Right renal pelvis (tissue), 4 donors: ENCODE measurements around the gene LIMA1. TPM values are rescaled to one million over a fixed set of nuclear protein-coding genes. Genes with fewer than 3 reads are reported as not detected.
"Not testable (repeated sequence)": the region's sequence is repeated elsewhere in the genome, so short reads cannot be mapped to it uniquely, and the experiment has no call there.

Experiments used
- DNase-seq, 4 donors: peaks; one replicate each; pipeline ENCODE4 v3.0.0-alpha.2; 2013; ENCODE audit warnings: low read depth in 4 of 4, low spot score in 3 of 4, missing footprints in 1 of 4
- polyA plus RNA-seq, 4 donors: library from polyadenylated mRNA; unstranded; fragments of 120-200 nt; gene quantifications; one replicate each; pipeline ENCODE4 v1.2.1, GENCODE V29; 2013; ENCODE audit not compliant: insufficient read length in 4 of 4

Gene LIMA1
- polyA plus RNA-seq: 100 to 1,000 TPM in 1 of 4 donors, 10 to 100 TPM in 3; 77.5 to 107 (median 93.1) TPM

DNA sequence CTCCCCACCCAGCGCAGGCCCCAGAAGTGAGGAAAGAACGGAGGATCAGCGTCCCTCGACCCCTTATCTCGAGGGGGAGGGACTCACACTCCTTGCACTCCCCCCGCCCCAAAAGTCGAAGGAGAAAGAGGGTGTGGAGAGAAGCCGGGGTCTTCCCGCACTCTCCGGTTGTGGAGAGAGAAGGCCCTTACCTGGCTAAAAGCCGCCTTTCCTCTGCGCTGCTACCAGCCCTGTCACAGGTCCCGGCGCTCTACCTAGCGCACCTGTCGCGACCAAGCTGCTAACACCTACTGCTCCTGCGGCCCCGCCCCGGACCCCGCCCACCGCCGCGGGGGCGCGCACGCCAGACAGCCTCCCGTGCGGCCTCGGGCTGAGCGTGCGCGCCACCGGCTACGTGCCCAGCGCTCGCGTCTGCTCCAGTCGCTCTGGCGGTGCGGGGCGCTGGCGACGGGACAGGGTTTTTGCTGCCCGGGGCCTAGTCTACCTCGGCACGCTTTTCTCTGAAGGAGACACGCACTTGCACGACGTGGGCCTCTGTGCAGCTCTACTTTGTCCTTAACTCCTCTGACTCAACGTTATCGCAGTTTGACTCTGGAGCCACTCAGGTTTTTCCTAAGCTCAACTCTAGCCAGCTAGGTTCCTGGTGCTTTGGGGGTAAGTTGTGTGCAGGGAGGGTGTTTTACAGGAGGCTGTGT, at the start of gene LIMA1:
Gene LIMA1 (minus strand): TSS at position 292 of the 695 bp plus-strand sequence. CDS start 34,769 bp downstream, outside the sequence.
- DNase-seq: peak; percentile 82 to 83 (median 83)

DNA sequence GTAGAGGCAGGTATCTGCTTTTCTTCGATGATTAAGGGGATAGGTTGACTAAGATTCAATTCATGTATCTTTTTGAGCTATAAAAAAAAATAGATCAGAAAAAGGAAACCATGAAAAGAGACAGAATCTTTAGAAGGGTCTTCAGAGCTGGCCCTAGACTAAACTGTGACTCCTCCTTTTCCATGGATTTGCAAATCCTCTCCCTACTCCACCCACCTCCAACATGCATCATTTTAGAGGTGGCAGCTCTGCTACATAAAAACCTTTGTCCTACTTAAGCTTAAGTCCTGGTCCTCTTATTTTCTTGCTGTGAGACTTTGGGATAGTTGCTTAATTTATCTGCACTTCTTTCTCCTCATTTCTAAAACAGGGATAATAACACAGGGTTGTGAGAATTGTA, 48.4 kb upstream of the LIMA1 start:
- no peak for DNase-seq

DNA sequence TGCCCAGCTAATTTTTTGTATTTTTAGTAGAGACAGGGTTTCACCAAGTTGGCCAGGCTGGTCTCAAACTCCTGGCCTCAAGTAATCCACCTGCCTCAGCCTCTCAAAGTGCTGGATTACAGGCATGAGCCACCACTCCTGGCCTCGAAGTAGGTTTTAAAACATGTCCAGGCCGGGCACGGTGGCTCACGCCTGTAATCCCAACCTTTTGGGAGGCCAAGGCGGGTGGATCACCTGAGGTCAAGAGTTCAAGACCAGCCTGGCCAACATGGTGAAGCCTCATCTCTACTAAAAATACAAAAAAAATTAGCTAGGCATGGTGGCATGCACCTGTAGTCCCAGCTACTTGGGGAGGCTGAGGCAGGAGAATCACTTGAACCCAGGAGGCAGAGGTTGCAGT, 45.3 kb upstream of the LIMA1 start:
- not testable (repeated sequence) for DNase-seq

DNA sequence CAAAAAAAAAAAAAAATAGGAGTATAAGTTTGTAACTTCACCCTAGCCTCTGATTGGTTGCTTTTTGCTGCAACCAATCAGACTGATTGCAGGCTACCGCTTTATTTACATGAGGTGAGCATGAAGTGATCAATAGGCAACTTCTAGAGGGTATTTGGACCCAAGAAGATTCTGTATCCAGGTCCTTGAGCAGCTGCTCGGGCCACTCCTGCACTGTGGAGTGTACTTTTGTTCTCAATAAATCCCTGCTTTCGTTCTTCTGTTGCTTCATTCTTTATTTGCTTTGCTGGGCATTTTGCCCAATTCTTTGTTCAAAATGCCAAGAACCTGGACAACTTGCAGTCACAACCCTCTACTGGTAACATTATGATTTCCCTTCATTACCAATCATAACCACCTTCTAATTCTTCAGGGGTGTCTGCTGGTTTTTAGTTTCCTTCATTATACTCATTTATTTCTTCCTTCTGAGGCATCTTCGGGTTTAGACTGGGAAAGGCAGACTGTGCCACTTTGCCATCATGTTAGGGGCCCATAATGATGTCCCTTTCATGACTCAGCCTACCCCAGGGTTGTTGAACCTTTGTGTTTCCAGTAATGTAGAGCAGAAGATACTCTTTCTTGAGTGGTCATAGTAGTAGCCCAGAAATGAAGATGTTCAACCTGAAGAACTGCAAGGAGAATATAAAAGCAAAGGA, 43.4 kb upstream of the LIMA1 start:
- no peak for DNase-seq

DNA sequence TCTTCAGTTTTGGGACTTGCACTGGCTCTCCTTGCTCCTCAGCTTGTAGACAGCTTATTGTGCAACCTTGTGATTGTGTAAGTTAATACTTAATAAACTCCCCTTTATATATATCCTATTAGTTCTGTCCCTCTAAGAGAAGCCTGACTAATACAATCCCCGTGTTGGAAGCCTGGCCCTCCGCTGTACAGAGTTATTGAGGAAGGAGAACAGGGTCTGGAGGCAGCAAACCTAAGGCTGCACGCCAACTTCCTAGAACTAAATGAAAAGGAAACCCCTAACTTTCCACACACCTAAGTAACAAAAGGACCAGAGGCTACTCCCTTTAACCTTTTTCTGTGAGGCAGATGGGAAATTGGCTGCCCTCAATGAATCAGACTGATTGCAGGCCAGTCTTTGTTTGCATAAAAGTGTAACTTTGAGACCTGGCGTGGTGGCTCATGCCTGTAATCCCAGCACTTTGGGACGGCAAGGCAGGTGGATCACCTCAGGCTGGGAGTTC, 42.6 kb upstream of the LIMA1 start:
- DNase-seq: no peak

DNA sequence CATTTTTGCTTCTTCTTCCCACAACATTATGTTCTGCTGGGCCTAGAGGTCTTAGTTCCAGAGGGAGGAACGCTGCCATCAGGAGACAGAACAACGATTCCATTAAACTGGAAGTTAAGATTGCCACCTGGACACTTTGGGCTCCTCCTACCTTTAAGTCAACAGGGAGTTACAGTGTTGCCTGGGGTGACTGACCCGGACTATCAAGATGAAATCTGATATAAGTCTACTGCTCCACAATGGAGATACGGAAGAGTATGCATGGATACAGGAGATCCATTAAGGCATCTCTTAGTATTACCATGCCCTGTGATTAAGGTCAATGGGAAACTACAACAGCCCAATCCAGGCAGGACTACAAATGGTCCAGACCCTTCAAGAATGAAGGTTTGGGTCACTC, 41.5 kb upstream of the LIMA1 start:
- DNase-seq: not testable (repeated sequence)

DNA sequence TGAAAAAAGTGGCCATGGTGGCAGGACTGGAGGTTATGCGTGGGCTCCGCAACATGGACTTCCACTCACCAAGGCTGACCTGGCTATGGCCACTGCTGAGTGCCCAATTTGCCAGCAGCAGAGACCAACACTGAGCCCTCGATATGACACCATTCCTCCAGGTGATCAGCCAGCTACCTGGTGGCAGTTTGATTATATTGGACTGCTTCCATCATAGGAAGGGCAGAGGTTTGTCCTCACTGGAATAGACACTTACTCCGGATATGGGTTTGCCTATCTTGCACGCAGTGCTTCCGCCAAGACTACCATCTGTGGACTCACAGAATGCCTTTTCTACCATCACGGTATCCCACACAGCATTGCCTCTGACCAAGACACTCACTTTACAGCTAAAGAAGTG, 40.8 kb upstream of the LIMA1 start:
- DNase-seq: not testable (repeated sequence)

DNA sequence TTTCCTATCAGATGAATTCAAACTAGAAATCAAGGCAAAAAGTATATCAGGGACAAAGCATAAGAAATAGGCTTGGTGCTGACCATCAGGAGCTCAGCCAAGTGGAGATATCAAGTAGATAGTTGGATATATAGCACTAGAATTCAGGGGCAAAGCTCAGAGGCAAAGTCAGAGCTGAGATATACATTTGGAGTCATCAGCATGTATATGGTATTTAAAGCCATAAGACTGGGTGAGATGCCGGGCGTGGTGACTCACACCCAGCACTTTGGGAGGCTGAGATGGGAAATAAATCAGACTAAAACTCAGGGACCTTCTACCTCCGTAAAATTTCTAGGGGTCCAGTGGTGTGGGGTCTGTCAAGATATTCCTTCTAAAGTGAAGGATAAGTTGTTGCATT, 38.9 kb upstream of the LIMA1 start:
- no peak for DNase-seq

DNA sequence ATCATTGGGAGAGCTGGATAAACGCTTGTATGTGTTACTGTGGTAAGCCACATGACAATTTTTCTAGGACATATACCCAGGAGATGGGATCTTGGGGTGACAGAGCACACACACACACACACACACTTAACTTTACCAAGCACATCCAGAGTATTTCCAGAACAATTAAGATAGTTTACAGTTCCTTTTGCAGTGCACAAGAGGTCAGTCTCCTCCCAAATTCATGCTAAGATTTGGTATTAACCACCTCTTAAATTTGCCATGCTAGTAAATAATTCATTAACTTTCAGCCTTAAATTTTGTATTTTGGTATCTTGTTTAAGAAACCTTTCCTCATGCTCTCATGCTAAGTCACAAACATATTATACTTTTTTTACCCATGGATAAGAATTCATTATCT, 33.9 kb upstream of the LIMA1 start:
- DNase-seq: no peak

DNA sequence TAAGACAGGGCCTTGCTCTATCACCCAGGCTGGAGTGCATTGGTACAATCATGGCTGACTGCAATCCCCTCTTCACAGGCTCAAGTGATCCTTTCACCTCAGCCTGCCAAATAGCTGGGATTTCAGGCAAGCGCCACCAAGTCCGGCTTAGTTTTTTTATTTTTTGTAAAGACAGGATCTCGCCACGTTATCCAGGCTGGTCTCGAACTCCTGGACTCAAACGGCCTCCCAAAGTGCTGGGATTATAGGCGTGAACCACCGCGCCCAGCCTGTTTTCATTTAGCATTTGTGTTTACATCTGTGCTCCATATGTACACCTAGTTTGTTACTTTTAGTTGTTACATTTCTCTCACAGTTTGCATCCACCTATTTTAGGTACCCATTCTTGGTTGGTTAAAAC, 32.5 kb upstream of the LIMA1 start:
- no peak for DNase-seq

DNA sequence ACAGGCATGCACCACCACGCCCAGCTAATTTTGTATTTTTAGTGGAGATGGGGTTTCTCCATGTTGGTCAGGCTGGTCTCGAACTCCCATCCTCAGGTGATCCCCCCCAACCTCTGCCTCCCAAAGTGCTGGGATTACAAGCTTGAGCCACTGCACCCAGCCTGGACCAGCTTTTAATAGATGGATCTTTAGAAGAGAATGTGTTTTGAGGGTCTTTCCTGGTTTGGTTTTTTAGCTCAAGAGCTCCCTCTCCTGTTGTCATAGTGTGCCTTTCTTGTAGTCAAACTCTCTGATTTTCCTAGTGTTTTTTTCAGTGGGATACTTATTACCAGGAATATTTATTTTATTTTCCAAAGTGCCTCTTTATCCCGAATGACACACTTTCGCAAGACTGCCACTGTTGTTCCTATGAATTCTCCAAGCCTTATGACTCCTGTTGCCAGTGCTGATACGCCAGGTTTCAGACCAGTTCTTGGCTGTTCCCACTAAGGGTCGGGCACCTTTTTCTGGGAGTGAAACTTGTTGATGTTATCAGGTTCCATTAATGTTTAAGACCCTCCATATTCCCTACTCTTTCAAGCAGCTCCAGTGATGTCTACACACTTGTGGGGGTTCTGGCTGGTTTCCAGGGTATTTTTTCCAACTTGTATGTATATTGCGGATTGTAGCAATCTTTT, 31.5 kb upstream of the LIMA1 start:
- peak; percentile 39 to 43 (median 42) for DNase-seq

DNA sequence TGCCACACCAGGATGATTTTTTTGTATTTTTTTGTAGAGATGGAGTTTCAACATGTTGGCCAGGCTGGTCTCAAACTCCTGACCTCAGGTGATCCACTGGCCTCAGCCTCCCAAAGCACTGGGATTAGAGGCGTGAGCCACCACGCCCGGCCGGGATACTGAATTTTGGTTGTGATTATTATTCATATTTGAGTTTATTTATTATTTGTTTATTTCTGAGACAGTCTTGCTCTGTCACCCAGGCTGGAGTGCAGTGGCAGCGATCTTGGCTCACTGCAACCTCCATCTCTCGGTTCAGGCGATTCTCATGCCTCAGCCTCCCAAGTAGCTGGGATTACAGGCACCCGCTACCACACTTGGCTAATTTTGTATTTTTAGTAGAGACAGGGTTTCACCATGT, 30.7 kb upstream of the LIMA1 start:
- not testable (repeated sequence) for DNase-seq

DNA sequence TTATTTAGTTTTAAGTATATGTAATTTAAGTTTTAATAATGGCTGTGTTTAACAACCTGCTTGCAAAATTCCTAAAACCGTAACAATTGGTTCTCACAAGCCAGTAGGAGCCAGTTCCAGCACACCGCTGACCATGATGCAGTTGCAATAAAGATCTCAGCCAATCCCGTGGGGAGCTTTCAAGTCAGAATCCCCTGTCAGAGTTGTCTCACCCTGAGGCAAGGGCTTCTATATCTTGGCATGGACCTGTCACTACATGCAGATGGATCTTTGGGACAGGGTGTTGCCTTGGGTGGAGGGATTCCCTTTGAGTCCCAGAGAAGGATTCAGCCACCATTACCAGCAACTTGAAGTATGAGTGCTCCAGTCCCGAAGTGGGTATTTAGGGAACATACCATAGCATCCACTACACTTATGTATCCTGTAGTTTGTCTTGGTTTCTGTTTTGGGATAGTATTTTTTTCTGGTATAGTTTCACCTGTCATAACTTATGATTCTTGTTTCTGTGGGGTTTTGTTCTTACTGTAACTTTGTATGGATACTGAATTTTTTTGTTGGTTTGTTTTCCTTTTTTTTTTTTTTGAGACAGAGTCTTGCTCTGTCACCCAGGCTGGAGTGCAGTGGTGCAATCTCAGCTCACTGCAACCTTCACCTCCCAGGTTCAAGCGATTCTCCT, 30.1 kb upstream of the LIMA1 start:
- DNase-seq: no peak

DNA sequence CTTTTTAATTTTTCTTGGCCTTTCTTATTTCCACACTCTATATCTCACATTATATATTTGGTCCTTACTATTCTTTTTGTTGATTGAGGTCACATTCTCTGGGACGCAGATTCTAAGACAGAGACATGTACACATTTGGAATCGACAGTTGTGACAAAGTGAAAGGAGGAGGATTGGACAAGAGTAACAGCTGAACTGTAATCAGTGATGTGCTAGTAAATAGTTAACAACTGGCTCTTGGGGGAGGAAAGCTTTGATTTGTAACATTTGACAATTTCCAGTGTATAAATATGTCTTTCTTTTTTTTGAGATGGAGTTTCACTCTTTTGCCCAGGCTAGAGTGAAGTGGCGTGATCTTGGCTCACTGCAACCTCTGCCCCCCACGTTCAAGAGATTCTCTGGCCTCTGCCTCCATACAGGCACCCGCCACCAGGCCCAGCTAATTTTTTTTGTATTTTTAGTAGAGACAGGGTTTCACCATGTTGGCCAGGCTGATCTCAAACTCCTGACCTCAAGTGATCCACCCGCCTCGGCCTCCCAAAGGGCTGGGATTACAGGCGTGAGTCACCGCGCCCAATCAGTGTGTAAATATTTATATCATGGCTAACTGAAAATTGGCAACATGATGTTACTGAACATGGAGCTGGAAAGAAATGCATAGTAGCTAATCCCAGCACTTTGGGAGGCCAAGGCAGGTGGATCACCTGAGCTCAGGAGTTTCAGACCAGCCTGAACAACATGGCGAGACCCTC, 28.7 kb upstream of the LIMA1 start:
- not testable (repeated sequence) for DNase-seq

DNA sequence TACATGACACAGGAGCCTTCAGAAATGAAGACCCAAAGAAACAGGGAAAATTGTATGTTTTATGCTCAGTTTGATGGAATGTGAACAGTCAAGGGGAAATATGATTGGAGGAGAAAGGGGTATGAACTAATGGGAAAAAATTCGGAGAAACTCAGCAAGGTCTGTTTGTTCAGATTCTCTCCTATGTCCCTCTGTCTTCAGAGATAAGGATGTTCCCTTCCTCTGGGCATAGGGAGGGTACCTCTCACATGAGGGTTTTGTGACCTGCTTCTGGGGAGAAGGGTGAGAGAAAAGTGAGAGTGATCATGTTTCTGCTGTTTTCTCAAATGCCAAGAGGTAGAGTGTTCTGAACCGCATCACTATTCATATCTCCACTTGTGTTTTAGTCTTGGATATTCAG, 26.6 kb upstream of the LIMA1 start:
- no peak for DNase-seq

DNA sequence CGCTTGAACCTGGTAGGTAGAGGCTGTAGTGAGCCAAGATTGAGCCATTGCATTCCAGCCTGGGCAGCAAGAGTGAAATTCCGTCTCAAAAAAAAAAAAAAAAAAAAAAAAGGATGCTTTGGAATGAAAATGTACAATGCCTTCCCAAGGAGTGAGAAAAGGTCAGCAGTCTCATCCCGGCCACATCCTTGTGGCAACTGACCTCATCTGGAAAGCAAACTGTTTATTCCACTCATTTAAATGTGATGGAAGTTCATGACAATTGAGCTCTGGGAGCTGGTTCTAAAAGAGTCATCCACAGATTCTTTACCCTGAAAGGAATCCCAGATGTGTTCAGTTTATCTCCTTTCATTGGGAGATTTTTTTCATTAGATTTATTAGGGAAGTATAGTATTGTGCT, 19.4 kb upstream of the LIMA1 start:
- DNase-seq: no peak

DNA sequence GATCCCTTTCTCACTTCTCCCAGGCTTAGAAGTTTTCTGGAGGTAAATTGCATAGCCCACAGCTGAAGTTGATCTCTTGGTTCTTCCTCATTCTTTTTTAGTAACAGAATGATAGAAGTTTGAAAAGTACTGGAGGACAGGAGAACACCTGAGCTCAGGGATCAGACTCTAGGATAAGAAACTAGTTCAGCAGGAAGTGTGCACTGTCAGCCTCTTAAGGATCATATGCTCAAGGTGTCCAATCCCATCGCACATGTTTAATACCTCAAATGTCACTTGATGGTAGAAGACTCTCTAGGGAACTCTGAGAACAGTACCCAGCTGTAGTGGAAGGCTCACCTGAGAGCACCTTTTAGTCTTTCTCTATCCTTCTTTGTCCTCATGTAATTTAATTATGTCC, 14.7 kb upstream of the LIMA1 start:
- no peak for DNase-seq

DNA sequence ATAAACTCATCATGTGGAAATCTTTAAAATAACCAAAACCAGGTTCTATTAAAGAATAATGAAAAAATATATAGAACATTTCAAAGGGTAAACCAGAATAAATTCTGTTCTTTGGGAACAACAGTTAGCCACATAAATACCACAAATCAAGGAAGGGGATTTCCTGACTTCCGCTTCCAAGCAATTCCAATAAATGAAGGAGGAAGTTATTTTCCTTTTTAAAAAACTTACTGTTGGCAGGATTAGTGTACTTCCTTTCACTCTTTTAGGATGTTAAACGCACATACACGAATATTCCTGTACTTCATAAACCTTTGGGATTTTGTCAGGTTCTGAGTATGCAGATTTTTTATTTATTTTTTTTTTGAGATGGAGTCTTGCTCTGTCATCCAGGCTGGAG, 13.7 kb upstream of the LIMA1 start:
- DNase-seq: no peak

DNA sequence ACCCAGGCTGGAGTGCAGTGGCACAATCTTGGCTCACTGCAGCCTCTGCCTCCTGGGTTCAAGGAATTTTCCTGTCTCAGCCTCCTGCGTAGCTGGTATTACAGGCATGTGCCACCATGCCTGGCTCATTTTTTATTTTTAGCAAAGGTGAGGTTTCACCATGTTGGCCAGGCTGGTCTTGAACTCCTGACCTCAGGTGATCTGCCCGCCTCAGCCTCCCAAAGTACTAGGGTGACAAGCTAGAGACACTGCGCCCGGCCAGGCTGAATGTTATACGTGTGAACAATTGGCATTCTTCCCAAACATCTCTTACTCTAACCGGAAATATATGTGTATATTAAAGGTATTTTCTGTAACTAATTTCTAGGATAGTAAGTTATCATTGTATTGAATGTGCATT, 13.2 kb upstream of the LIMA1 start:
- no peak for DNase-seq

DNA sequence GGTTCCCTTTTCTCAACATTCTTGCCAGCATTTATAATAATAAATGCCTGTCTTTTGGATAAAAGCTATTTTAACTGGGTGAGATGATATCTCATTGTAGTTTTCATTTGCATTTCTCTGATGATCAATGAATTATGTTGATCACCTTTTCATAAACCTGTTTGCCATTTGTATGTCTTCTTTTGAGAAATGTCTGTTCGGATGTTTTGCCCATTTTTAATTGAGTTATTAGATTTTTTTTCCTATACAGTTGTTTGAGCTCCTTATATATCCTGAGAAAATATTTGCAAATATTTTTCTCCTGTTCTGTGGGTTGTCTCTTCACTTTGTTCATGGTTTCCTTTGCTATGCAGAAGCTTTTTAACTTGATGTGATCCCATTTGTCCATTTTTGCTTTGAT, 8.1 kb upstream of the LIMA1 start:
- DNase-seq: no peak
